Mesothelial cell of epicardium (in vitro differentiated cells): ENCODE data around the gene MEAF6. TPM values are rescaled to one million over a fixed set of nuclear protein-coding genes. Genes with fewer than 3 reads are reported as not detected.

ENCODE experiments used
- DNase-seq, 2 experiments: peaks; one replicate each; pipeline ENCODE4 v3.0.0; 2021; ENCODE audit warnings: low spot score in 2 of 2; ENCODE audit not compliant: unreplicated experiment in 2 of 2
- H3K27ac Mint-ChIP-seq: 2 replicates; pipeline ENCODE4 v1.8.0; 2021; ENCODE audit warnings: mixed read lengths
- H3K27me3 Mint-ChIP-seq: 2 replicates; pipeline ENCODE4 v1.8.0; 2021; ENCODE audit warnings: low read depth, mixed read lengths
- H3K36me3 Mint-ChIP-seq: 2 replicates; pipeline ENCODE4 v1.8.0; 2021; ENCODE audit warnings: mixed read lengths
- H3K4me1 Mint-ChIP-seq: 2 replicates; pipeline ENCODE4 v1.8.0; 2021; ENCODE audit warnings: mixed read lengths
- H3K4me3 Mint-ChIP-seq: 2 replicates; pipeline ENCODE4 v1.8.0; 2021; ENCODE audit warnings: mild to moderate bottlenecking, moderate library complexity, mixed read lengths
- H3K9me3 Mint-ChIP-seq: 2 replicates; pipeline ENCODE4 v1.8.0; 2021; ENCODE audit warnings: mixed read lengths
- CTCF ChIP-seq: fragments of 200-600 bp; sonication (generic); IDR thresholded peaks from one replicate; pipeline ENCODE4 v1.5.0; 2021; ENCODE audit warnings: antibody characterized with exemption; ENCODE audit not compliant: unreplicated experiment
- total RNA-seq: library from RNA; stranded (reverse); gene quantifications from 3 replicates; pipeline ENCODE4 v1.2.1, GENCODE V29; 2021

Gene MEAF6
- total RNA-seq, 1 donor from 2014 or later = 58.7 TPM

- Mint-ChIP-seq H3K27me3 (peaks cover 3% of the 10 kb centered on the region), H3K27ac (no peak overlapping the region), H3K4me1 (no peaks in the 10 kb centered on the region), H3K36me3 (no peaks in the 10 kb centered on the region), H3K9me3 (no peaks in the 10 kb centered on the region), H3K4me3 (no peak overlapping the region)
- no peak for TF ChIP-seq CTCF
- no peak for DNase-seq
These were observed 56.0 kb downstream of the MEAF6 start for GRCh38 chr1:37458551-37458950.

GRCh38 chr1:37456614-37457013, 58.0 kb downstream of the MEAF6 start:
- no peak for DNase-seq
- Mint-ChIP-seq H3K27me3 (peaks cover 7% of the 10 kb centered on the region), H3K4me3 (no peak overlapping the region), H3K36me3 (no peaks in the 10 kb centered on the region), H3K4me1 (no peaks in the 10 kb centered on the region), H3K27ac (no peak overlapping the region), H3K9me3 (no peaks in the 10 kb centered on the region)
- TF ChIP-seq CTCF = no peak

- Mint-ChIP-seq H3K27me3 (peaks cover 7% of the 10 kb centered on the region), H3K4me1 (no peaks in the 10 kb centered on the region), H3K36me3 (no peaks in the 10 kb centered on the region), H3K4me3 (no peak overlapping the region), H3K9me3 (no peaks in the 10 kb centered on the region), H3K27ac (no peak overlapping the region)
- TF ChIP-seq CTCF = no peak
- DNase-seq = no peak
These were observed 59.0 kb downstream of the MEAF6 start for GRCh38 chr1:37455516-37455915.

GRCh38 chr1:37453647-37454046, 60.9 kb downstream of the MEAF6 start:
- no peak for TF ChIP-seq CTCF
- Mint-ChIP-seq H3K27ac (no peak overlapping the region), H3K9me3 (no peaks in the 10 kb centered on the region), H3K27me3 (peaks cover 10% of the 10 kb centered on the region), H3K4me3 (no peak overlapping the region), H3K36me3 (no peaks in the 10 kb centered on the region), H3K4me1 (peaks cover 7% of the 10 kb centered on the region)
- DNase-seq = no peak

- Mint-ChIP-seq H3K27ac (no peak overlapping the region), H3K36me3 (no peaks in the 10 kb centered on the region), H3K9me3 (no peaks in the 10 kb centered on the region), H3K4me1 (peaks cover 12% of the 10 kb centered on the region), H3K27me3 (peaks cover 13% of the 10 kb centered on the region), H3K4me3 (no peak overlapping the region)
- TF ChIP-seq CTCF = no peak
- no peak for DNase-seq
These were observed 62.1 kb downstream of the MEAF6 start for GRCh38 chr1:37452416-37452815.

- Mint-ChIP-seq H3K4me3 (no peak overlapping the region), H3K9me3 (no peaks in the 10 kb centered on the region), H3K27ac (no peak overlapping the region), H3K36me3 (no peaks in the 10 kb centered on the region), H3K27me3 (peaks cover 28% of the 10 kb centered on the region), H3K4me1 (peaks cover 12% of the 10 kb centered on the region)
- TF ChIP-seq CTCF = no peak
- DNase-seq = no peak
These were observed 64.6 kb downstream of the MEAF6 start for GRCh38 chr1:37449936-37450335.
